Activated CD8-positive, alpha-beta T cell treated with anti-CD3 and anti-CD28 coated beads for 36 hours (primary cell): ENCODE data around the gene SND1. TPM values are rescaled to one million over a fixed set of nuclear protein-coding genes. Genes with fewer than 3 reads are reported as not detected.
"Not testable (repeated sequence)": the region's sequence is repeated elsewhere in the genome, so short reads cannot be mapped to it uniquely, and the experiment has no call there.

Experiments
- ATAC-seq: fragments of 200-7000 bp; cut with Tn5 transposase; one replicate; pipeline ENCODE4 v1.10.0; 2021; ENCODE audit warnings: mild to moderate bottlenecking, moderate library complexity
- CTCF ChIA-PET: fragments of 350-600 bp; sonication (Branson Sonifier 250); formaldehyde crosslinking; loops from one replicate; lab custom pipeline; 2021; ENCODE audit warnings: antibody characterized with exemption; lab: Charles Lee
- POLR2A ChIA-PET: fragments of 350-600 bp; sonication (Branson Sonifier 250); formaldehyde crosslinking; loops from one replicate; lab custom pipeline; 2021; ENCODE audit warnings: antibody characterized with exemption; lab: Charles Lee
- DNase-seq: peaks from one replicate; pipeline ENCODE4 v3.0.0-alpha.2; 2020
- H3K27ac Mint-ChIP-seq: one replicate; pipeline ENCODE4 v1.8.0; 2021; ENCODE audit warnings: mild to moderate bottlenecking, mixed read lengths
- H3K27me3 Mint-ChIP-seq: one replicate; pipeline ENCODE4 v1.8.0; 2021; ENCODE audit warnings: mixed read lengths
- H3K36me3 Mint-ChIP-seq: one replicate; pipeline ENCODE4 v1.8.0; 2021; ENCODE audit warnings: low read depth, mixed read lengths
- H3K4me1 Mint-ChIP-seq: one replicate; pipeline ENCODE4 v1.8.0; 2021; ENCODE audit warnings: low read depth, mixed read lengths
- H3K4me3 Mint-ChIP-seq: one replicate; pipeline ENCODE4 v1.8.0; 2021; ENCODE audit warnings: mild to moderate bottlenecking, moderate library complexity, mixed read lengths
- H3K9me3 Mint-ChIP-seq: one replicate; pipeline ENCODE4 v1.8.0; 2021; ENCODE audit warnings: mixed read lengths
- CTCF ChIP-seq: fragments of 200-600 bp; IDR thresholded peaks from one replicate; pipeline ENCODE4 v1.8.0; 2022; ENCODE audit warnings: antibody characterized with exemption, mild to moderate bottlenecking
- intact Hi-C: fragments of 100-400 bp; cut with micrococcal nuclease; formaldehyde crosslinking; loops from one replicate; pipeline ENCODE4 v1.10.0; 2022
- total RNA-seq, 2 experiments: library from RNA; stranded (reverse); gene quantifications; one replicate each; pipeline ENCODE4 v1.2.3, GENCODE V29; 2021

Gene SND1
- total RNA-seq, 2 experiments from 2014 or later: 206 to 208 TPM

- Mint-ChIP-seq H3K4me3 (no peak overlapping the region), H3K4me1 (peaks cover 64% of the 10 kb centered on the region), H3K9me3 (no peaks in the 10 kb centered on the region), H3K27me3 (peaks cover 4% of the 10 kb centered on the region), H3K27ac (no peak overlapping the region), H3K36me3 (no peaks in the 10 kb centered on the region)
- ATAC-seq: no peak
- DNase-seq: no peak
- intact Hi-C loops: no loop called here
- ChIA-PET POLR2A (interaction anchor here (0.6 kb wide), 1 partner anchor 45 kb away, joined by 3 read pairs; no protein-coding TSS in a partner anchor), CTCF (interaction anchor here (2.1 kb wide), 1 partner anchor 29 kb away, joined by 6 read pairs; no protein-coding TSS in a partner anchor)
- TF ChIP-seq CTCF: no peak
These were observed 454.8 kb downstream of the SND1 start for GRCh38 chr7:128106821-128107220.

DNA sequence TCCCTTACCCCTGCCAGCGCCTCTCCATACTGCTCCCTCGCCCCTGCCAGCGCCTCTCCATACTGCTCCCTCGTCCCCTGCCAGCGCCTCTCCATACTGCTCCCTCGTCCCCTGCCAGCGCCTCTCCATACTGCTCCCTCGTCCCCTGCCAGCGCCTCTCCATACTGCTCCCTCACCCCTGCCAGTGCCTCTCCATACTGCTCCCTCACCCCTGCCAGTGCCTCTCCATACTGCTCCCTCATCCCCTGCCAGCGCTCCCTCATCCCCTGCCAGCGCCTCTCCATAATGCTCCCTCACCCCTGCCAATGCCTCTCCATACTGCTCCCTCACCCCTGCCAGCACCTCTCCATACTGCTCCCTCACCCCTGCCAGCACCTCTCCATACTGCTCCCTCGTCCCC is 455.5 kb downstream of the SND1 start:
- CTCF ChIA-PET: interaction anchor here (2.1 kb wide), 1 partner anchor 28 kb away, joined by 6 read pairs; no protein-coding TSS in a partner anchor
- ATAC-seq, POLR2A ChIA-PET, H3K4me3 Mint-ChIP-seq, DNase-seq, H3K36me3 Mint-ChIP-seq, H3K27me3 Mint-ChIP-seq, H3K27ac Mint-ChIP-seq, H3K9me3 Mint-ChIP-seq, intact Hi-C loops: not testable (repeated sequence)
- peaks cover 67% of the 10 kb centered on the region for H3K4me1 Mint-ChIP-seq

DNA sequence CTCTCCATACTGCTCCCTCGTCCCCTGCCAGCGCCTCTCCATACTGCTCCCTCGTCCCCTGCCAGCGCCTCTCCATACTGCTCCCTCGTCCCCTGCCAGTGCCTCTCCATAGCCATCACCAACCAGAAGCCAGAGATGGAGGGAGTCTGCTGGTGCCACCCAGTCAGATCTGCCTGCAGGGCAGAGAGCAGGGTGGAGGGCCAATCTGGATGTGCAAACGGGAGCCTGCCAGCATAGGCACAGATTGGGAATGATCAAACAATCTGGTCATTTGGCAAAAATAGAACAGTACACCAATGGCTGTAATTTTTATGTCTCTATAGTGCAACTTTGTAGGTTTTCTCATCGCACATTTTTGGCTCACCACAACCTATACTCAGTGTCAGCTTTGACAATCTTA is 456.1 kb downstream of the SND1 start:
- no peaks in the 10 kb centered on the region for H3K36me3 Mint-ChIP-seq
- ChIA-PET POLR2A (no interaction called here), CTCF (interaction anchor here (2.1 to 3.5 kb wide), 2 partner anchors 27 to 101 kb away, joined by 10 to 25 read pairs; no protein-coding TSS in a partner anchor)
- no peaks in the 10 kb centered on the region for H3K9me3 Mint-ChIP-seq
- intact Hi-C loops: no loop called here
- DNase-seq (no peak), ATAC-seq (no peak)
- H3K27ac Mint-ChIP-seq: peak overlapping the region; percentile 62
- peaks cover 4% of the 10 kb centered on the region for H3K27me3 Mint-ChIP-seq
- TF ChIP-seq CTCF: no peak
- no peak overlapping the region for H3K4me3 Mint-ChIP-seq
- peaks cover 68% of the 10 kb centered on the region for H3K4me1 Mint-ChIP-seq

DNA sequence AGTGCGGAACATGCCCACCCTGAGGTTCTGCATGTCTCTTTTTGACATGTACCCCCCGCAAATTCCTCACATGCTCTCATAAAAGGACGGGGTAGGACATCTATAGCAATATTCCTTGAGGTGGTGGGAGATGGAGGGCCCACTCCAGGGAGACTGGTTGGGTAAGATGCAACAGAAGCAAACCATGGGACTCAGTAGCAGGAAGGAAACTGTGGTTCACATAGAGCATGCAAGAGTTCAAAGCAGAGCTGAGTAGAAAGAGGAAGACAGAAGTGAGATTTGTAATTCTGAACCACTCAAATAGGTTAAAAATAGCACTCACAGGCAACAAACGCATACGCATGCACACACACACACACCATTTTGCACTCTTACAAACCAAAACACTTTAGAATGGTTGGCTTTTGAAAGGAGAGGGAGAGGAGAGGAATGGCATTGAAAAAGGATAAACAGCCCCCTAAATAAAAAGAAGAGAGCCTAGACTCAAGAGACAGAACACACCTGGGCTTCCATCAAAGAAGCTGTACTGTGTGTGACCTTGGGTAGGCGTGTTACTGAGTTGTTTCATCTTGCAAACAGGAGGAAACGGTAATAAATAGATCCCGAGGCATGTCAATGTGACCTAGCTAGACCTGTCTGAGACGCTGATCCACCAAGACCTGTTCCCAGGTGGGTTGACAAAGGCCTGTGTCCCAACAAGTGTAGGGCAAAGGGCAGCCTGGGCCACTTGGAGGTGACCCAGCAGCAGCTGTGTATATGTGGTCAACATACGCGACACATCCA is 456.8 kb downstream of the SND1 start:
- CTCF ChIA-PET: interaction anchor here (1.0 to 3.5 kb wide), 3 partner anchors 27 to 212 kb away, joined by 3 to 25 read pairs (median 10); no protein-coding TSS in a partner anchor
- peak overlapping the region; percentile 28 for H3K4me3 Mint-ChIP-seq
- peak overlapping the region; percentile 62 for H3K27ac Mint-ChIP-seq
- H3K4me1 Mint-ChIP-seq: peaks cover 63% of the 10 kb centered on the region
- ATAC-seq (peak; percentile 77), DNase-seq (peak; percentile 39)
- TF ChIP-seq CTCF: no peak
- H3K27me3 Mint-ChIP-seq: peaks cover 2% of the 10 kb centered on the region
- intact Hi-C loops: no loop called here
- H3K36me3 Mint-ChIP-seq: no peaks in the 10 kb centered on the region
- H3K9me3 Mint-ChIP-seq: no peaks in the 10 kb centered on the region
- POLR2A ChIA-PET: interaction anchor here (1.2 kb wide), 2 partner anchors 32 to 98 kb away, joined by 3 read pairs; no protein-coding TSS in a partner anchor

GRCh38 chr7:128109424-128109969 is 457.5 kb downstream of the SND1 start:
- POLR2A ChIA-PET: interaction anchor here (1.2 kb wide), 2 partner anchors 33 to 97 kb away, joined by 3 read pairs; no protein-coding TSS in a partner anchor
- peaks cover 61% of the 10 kb centered on the region for H3K4me1 Mint-ChIP-seq
- CTCF ChIA-PET: interaction anchor here (1.0 to 3.5 kb wide), 3 partner anchors 26 to 212 kb away, joined by 3 to 25 read pairs (median 10); no protein-coding TSS in a partner anchor
- H3K36me3 Mint-ChIP-seq, H3K9me3 Mint-ChIP-seq, H3K27me3 Mint-ChIP-seq, DNase-seq, ATAC-seq, intact Hi-C loops, H3K4me3 Mint-ChIP-seq: not testable (repeated sequence)
- H3K27ac Mint-ChIP-seq: peak overlapping the region; percentile 62
